ENCODE measurements around the gene MRPL10.

The MRPL10 gene

DNA sequence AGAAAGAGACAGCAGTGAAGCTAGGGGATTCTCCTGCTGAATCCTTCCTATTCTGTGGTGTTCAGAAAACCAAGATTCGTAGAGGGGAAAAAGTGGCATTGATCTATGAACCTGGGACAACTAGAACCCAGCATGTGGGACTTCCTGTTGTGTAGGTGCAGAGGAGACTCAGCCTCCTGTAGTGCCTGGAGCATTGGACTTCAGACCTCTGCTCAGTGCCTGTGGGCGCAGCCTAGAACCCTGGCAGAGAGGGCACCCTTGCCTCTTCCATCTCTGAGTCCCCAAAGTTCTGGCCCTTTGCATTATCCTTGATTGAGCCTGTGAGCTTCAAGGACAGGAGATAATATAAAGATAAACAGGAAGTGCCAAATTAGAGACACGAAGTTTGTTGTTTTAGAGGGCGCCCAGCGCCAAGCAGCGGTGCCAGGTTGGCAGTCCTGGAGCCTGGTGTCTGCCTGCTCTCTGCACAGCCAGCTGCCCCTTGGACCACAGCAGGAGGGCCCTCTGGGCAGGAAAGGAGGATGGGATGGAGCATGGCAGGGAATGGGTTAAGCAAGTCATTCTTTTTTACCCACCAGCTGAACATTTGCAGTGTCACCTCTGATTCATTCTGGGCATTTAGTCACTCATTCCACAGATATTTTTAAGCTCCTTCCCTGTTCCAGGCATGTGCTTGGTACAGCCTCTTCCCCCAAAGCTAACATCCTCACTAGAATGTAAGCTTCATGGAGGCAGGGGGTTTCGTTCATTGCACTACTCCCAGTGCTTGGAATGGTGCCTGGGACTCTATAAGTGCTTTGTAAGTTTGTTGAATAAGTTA lies 31.5 kb upstream of the MRPL10 start:
- Histone ChIP-seq H3K4me2 (ENCODE audit: insufficient read depth, low read length) (no peak overlapping the region), H3K27me3 (ENCODE audit: insufficient read depth, low read length, poor library complexity) (no peaks in the 10 kb centered on the region), H3K9ac (ENCODE audit: low read depth, low read length) (no peak overlapping the region), H3K36me3 (ENCODE audit: insufficient read depth, low read length) (no peaks in the 10 kb centered on the region), H3K79me2 (ENCODE audit: insufficient read depth, low read length) (no peaks in the 10 kb centered on the region), H3K9me3 (ENCODE audit: insufficient read depth, low read length, severe bottlenecking) (no peaks in the 10 kb centered on the region), H2AFZ (ENCODE audit: low read depth, low read length) (no peak overlapping the region), H4K20me1 (ENCODE audit: insufficient read depth, low read length) (no peaks in the 10 kb centered on the region), H3K4me1 (ENCODE audit: insufficient read depth, low read length) (no peaks in the 10 kb centered on the region), H3K4me3 (ENCODE audit: low read depth in 1 of 2, low read length in 2 of 2) (no peak overlapping the region), H3K27ac (ENCODE audit: low read length) (no peak overlapping the region)
- ATAC-seq (ENCODE audit: insufficient read depth, low read depth) (no peak), DNase-seq (no peak)
- TF ChIP-seq EZH2 (IDR thresholded peaks at IDR 0.05; ENCODE audit: borderline replicate concordance, low read depth, low read length, severe bottlenecking) (no peak), CTCF (IDR thresholded peaks at IDR 0.05; ENCODE audit: borderline replicate concordance, extremely low read depth, low read length, poor library complexity, severe bottlenecking) (no peak)

DNA sequence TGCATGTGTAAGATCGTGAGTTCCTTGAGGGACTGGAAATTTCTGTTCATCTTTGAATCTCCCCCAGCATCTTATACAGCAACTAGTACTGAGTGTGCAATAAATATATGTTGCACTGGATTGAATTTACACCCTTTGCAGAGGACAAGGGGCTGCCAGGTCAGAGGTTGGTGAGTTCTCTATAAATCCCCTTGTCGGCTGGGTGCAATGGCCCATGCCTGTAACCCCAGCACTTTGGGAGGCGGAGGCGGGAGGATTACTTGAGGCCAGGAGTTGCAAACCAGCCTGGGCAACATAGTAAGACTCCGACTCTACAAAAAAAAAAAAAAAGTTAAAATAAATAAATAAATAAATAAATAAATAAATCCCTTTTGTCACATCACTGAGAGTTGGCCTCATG lies 29.0 kb upstream of the MRPL10 start:
- Histone ChIP-seq H4K20me1 (ENCODE audit: insufficient read depth, low read length) (no peaks in the 10 kb centered on the region), H3K79me2 (ENCODE audit: insufficient read depth, low read length) (no peaks in the 10 kb centered on the region), H3K4me2 (ENCODE audit: insufficient read depth, low read length) (no peak overlapping the region), H3K4me1 (ENCODE audit: insufficient read depth, low read length) (no peaks in the 10 kb centered on the region), H3K36me3 (ENCODE audit: insufficient read depth, low read length) (no peaks in the 10 kb centered on the region), H3K4me3 (ENCODE audit: low read depth in 1 of 2, low read length in 2 of 2) (no peak overlapping the region), H3K9ac (ENCODE audit: low read depth, low read length) (no peak overlapping the region), H3K27ac (ENCODE audit: low read length) (no peak overlapping the region), H3K9me3 (ENCODE audit: insufficient read depth, low read length, severe bottlenecking) (no peaks in the 10 kb centered on the region), H3K27me3 (ENCODE audit: insufficient read depth, low read length, poor library complexity) (peaks cover 16% of the 10 kb centered on the region), H2AFZ (ENCODE audit: low read depth, low read length) (no peak overlapping the region)
- DNase-seq (no peak), ATAC-seq (ENCODE audit: insufficient read depth, low read depth) (no peak)
- TF ChIP-seq EZH2 (IDR thresholded peaks at IDR 0.05; ENCODE audit: borderline replicate concordance, low read depth, low read length, severe bottlenecking) = no peak
- TF ChIP-seq CTCF (IDR thresholded peaks at IDR 0.05; ENCODE audit: borderline replicate concordance, extremely low read depth, low read length, poor library complexity, severe bottlenecking) = no peak

GRCh38 chr17:47857551-47858455 lies 26.5 kb upstream of the MRPL10 start:
- Histone ChIP-seq H3K27ac (ENCODE audit: low read length) (no peak overlapping the region), H3K9ac (ENCODE audit: low read depth, low read length) (no peak overlapping the region), H2AFZ (ENCODE audit: low read depth, low read length) (no peak overlapping the region), H3K4me1 (ENCODE audit: insufficient read depth, low read length) (no peaks in the 10 kb centered on the region), H4K20me1 (ENCODE audit: insufficient read depth, low read length) (no peaks in the 10 kb centered on the region), H3K79me2 (ENCODE audit: insufficient read depth, low read length) (no peaks in the 10 kb centered on the region), H3K27me3 (ENCODE audit: insufficient read depth, low read length, poor library complexity) (peaks cover 40% of the 10 kb centered on the region), H3K4me2 (ENCODE audit: insufficient read depth, low read length) (no peak overlapping the region), H3K36me3 (ENCODE audit: insufficient read depth, low read length) (no peaks in the 10 kb centered on the region), H3K9me3 (ENCODE audit: insufficient read depth, low read length, severe bottlenecking) (no peaks in the 10 kb centered on the region), H3K4me3 (ENCODE audit: low read depth in 1 of 2, low read length in 2 of 2) (no peak overlapping the region)
- ATAC-seq (ENCODE audit: insufficient read depth, low read depth) (no peak), DNase-seq (no peak)
- no peak for TF ChIP-seq CTCF (IDR thresholded peaks at IDR 0.05; ENCODE audit: borderline replicate concordance, extremely low read depth, low read length, poor library complexity, severe bottlenecking)

All from DND-41 (cell line).